Neural cell (in vitro differentiated cells): Measurements from ENCODE around the gene VWA7. TPM values are rescaled to one million over a fixed set of nuclear protein-coding genes. Genes with fewer than 3 reads are reported as not detected.

ENCODE experiments used
- H2AFZ ChIP-seq: fragments of 200-600, 300-800 bp; sonication (generic), shearing (Covaris generic); 2 replicates; pipeline ENCODE4 v1.6.0; 2014; ENCODE audit warnings: low read depth, mild to moderate bottlenecking, antibody characterized with exemption, low read length, moderate library complexity
- H3F3A ChIP-seq: fragments of 200-600 bp; shearing (Covaris generic); 2 replicates; pipeline ENCODE4 v1.6.1; 2016; ENCODE audit warnings: mild to moderate bottlenecking, moderate library complexity, mixed read lengths, antibody characterized with exemption, low read length; ENCODE audit not compliant: insufficient read depth, poor library complexity, severe bottlenecking
- H3K27ac ChIP-seq: fragments of 200-600, 300-800 bp; sonication (generic), shearing (Covaris generic); 2 replicates; pipeline ENCODE4 v1.5.1; 2014; ENCODE audit warnings: mild to moderate bottlenecking, low read length, moderate library complexity
- H3K27me3 ChIP-seq: fragments of 300-800, 200-600 bp; sonication (generic), shearing (Covaris generic); 2 replicates; pipeline ENCODE4 v1.6.0; 2014; ENCODE audit warnings: mild to moderate bottlenecking, low read depth, low read length, moderate library complexity; ENCODE audit not compliant: insufficient read depth
- H3K36me3 ChIP-seq: fragments of 300-800, 200-600 bp; sonication (generic), shearing (Covaris generic); 2 replicates; pipeline ENCODE4 v1.5.1; 2014; ENCODE audit warnings: mild to moderate bottlenecking, antibody characterized with exemption, low read length, moderate library complexity; ENCODE audit not compliant: insufficient read depth
- H3K4me2 ChIP-seq: fragments of 300-800, 200-600 bp; sonication (generic), shearing (Covaris generic); 2 replicates; pipeline ENCODE4 v1.6.0; 2014; ENCODE audit warnings: mild to moderate bottlenecking, low read length
- H3K4me3 ChIP-seq: fragments of 300-800, 200-600 bp; sonication (generic), shearing (Covaris generic); 2 replicates; pipeline ENCODE4 v1.5.1; 2014; ENCODE audit warnings: mild to moderate bottlenecking, low read length, moderate library complexity
- H3K79me2 ChIP-seq: fragments of 200-600 bp; shearing (Covaris generic); replicated peaks from 2 replicates; pipeline ENCODE4 v1.6.0; 2014; ENCODE audit warnings: mild to moderate bottlenecking, low read length, moderate library complexity; ENCODE audit not compliant: insufficient read depth
- H3K9ac ChIP-seq: fragments of 300-800, 200-600 bp; sonication (generic), shearing (Covaris generic); 2 replicates; pipeline ENCODE4 v1.6.1; 2016; ENCODE audit warnings: mild to moderate bottlenecking, low read length, mixed read lengths
- H3K9me2 ChIP-seq: fragments of 200-600 bp; shearing (Covaris generic); 2 replicates; pipeline ENCODE4 v1.6.1; 2016; ENCODE audit warnings: mild to moderate bottlenecking, low read length, mixed read lengths; ENCODE audit not compliant: insufficient read depth
- H3K9me3 ChIP-seq: fragments of 200-600, 300-800 bp; sonication (generic), shearing (Covaris generic); 2 replicates; pipeline ENCODE4 v1.6.1; 2016; ENCODE audit warnings: mild to moderate bottlenecking, mixed run types, low read length, moderate library complexity, mixed read lengths
- H4K20me1 ChIP-seq: fragments of 200-600 bp; shearing (Covaris generic); 2 replicates; pipeline ENCODE4 v1.6.1; 2016; ENCODE audit warnings: mild to moderate bottlenecking, mixed run types; ENCODE audit not compliant: insufficient read depth
- CTCF ChIP-seq: fragments of 450-650 bp; IDR thresholded peaks from 2 replicates; pipeline ENCODE4 v1.5.1; 2014; ENCODE audit warnings: antibody characterized with exemption, mild to moderate bottlenecking, moderate library complexity; ENCODE audit not compliant: poor library complexity, severe bottlenecking
- EP300 ChIP-seq: fragments of 450-650 bp; conservative IDR thresholded peaks from 2 replicates; pipeline ENCODE4 v1.6.1; 2014; ENCODE audit warnings: antibody characterized with exemption, mild to moderate bottlenecking, moderate library complexity; ENCODE audit not compliant: poor library complexity, severe bottlenecking
- EZH2 ChIP-seq: fragments of 200-600, 300-800 bp; shearing (Covaris generic), sonication (generic); IDR thresholded peaks from 2 replicates; pipeline ENCODE4 v1.6.1; 2014; ENCODE audit warnings: antibody characterized with exemption, low read length, borderline replicate concordance, mild to moderate bottlenecking; ENCODE audit not compliant: insufficient read depth, poor library complexity, severe bottlenecking
- MXI1 ChIP-seq: fragments of 450-650 bp; conservative IDR thresholded peaks from 2 replicates; pipeline ENCODE4 v1.6.1; 2014; ENCODE audit warnings: antibody characterized with exemption, mild to moderate bottlenecking; ENCODE audit not compliant: poor library complexity, severe bottlenecking
- POLR2AphosphoS5 ChIP-seq: IDR thresholded peaks from 2 replicates; pipeline ENCODE4 v1.6.1; 2012
- RAD21 ChIP-seq: fragments of 450-650 bp; conservative IDR thresholded peaks from 2 replicates; pipeline ENCODE4 v1.6.1; 2014; ENCODE audit warnings: antibody characterized with exemption, mild to moderate bottlenecking, moderate library complexity
- REST ChIP-seq: IDR thresholded peaks from 2 replicates; pipeline ENCODE4 v1.6.1; 2012; ENCODE audit warnings: borderline replicate concordance
- SMC3 ChIP-seq: fragments of 450-650 bp; conservative IDR thresholded peaks from 2 replicates; pipeline ENCODE4 v1.6.1; 2014; ENCODE audit warnings: antibody characterized with exemption, mild to moderate bottlenecking, moderate library complexity; ENCODE audit not compliant: poor library complexity
- TAF1 ChIP-seq: IDR thresholded peaks from 2 replicates; pipeline ENCODE4 v1.6.1; 2012; ENCODE audit warnings: low read depth
- polyA plus RNA-seq: library from polyadenylated mRNA; depleted of rRNA; stranded (reverse); fragments of >200 nt; gene quantifications from 2 replicates; pipeline ENCODE4 v1.2.3, GENCODE V29; 2014

The VWA7 gene
- polyA plus RNA-seq, 1 donor from 2014 or later: 5.3 TPM

- no peaks in the 10 kb centered on the region for H3K9me2 ChIP-seq
- H3K36me3 ChIP-seq: no peaks in the 10 kb centered on the region
- H4K20me1 ChIP-seq: no peaks in the 10 kb centered on the region
- no peak overlapping the region for H3K4me3 ChIP-seq
- H3K79me2 ChIP-seq: no peaks in the 10 kb centered on the region
- no peaks in the 10 kb centered on the region for H3F3A ChIP-seq
- H3K4me2 ChIP-seq: no peak overlapping the region
- H3K27ac ChIP-seq: no peak overlapping the region
- no peak for TF ChIP-seq MXI1
- no peak for TF ChIP-seq TAF1
- TF ChIP-seq CTCF: no peak
- no peak for TF ChIP-seq REST
- no peak for TF ChIP-seq POLR2AphosphoS5
- no peak for TF ChIP-seq RAD21
- no peak for TF ChIP-seq SMC3
- TF ChIP-seq EP300: no peak
- TF ChIP-seq EZH2: no peak
- H3K27me3 ChIP-seq: no peaks in the 10 kb centered on the region
- no peak overlapping the region for H2AFZ ChIP-seq
- H3K9ac ChIP-seq: no peak overlapping the region
- H3K9me3 ChIP-seq: no peaks in the 10 kb centered on the region
These were observed 10.0 kb downstream of the VWA7 start for GRCh38 chr6:31767096-31767645.

- no peak for TF ChIP-seq SMC3
- no peak for TF ChIP-seq RAD21
- no peak for TF ChIP-seq TAF1
- no peak for TF ChIP-seq EZH2
- no peak for TF ChIP-seq REST
- no peak for TF ChIP-seq CTCF
- no peak for TF ChIP-seq EP300
- TF ChIP-seq MXI1: no peak
- no peak for TF ChIP-seq POLR2AphosphoS5
- H3K27ac ChIP-seq: no peak overlapping the region
- no peak overlapping the region for H3K9ac ChIP-seq
- H2AFZ ChIP-seq: no peak overlapping the region
- H3K4me2 ChIP-seq: no peak overlapping the region
- H3K27me3 ChIP-seq: no peaks in the 10 kb centered on the region
- no peak overlapping the region for H3K4me3 ChIP-seq
- H3F3A ChIP-seq: no peaks in the 10 kb centered on the region
- no peaks in the 10 kb centered on the region for H3K36me3 ChIP-seq
- no peaks in the 10 kb centered on the region for H4K20me1 ChIP-seq
- H3K9me3 ChIP-seq: no peaks in the 10 kb centered on the region
- no peaks in the 10 kb centered on the region for H3K9me2 ChIP-seq
- H3K79me2 ChIP-seq: no peaks in the 10 kb centered on the region
These were observed 11.0 kb downstream of the VWA7 start for GRCh38 chr6:31765910-31766794.
